SK-N-SH (cell line): ENCODE data around the gene ADCK1.

Experiments
- EP300 ChIP-seq, 2 experiments: IDR thresholded peaks; 2 replicates each; pipeline versions ENCODE4 v1.4.0 to v1.6.1; 2012; ENCODE audit warnings: borderline replicate concordance in 1 of 2, low read depth in 1 of 2, low read length in 1 of 2
- FOXJ3 ChIP-seq: sonication (generic); formaldehyde crosslinking; IDR thresholded peaks from 2 replicates; pipeline ENCODE4 v1.5.1; 2020; ENCODE audit warnings: mild to moderate bottlenecking, missing genetic modification reagents
- POLR2AphosphoS5 ChIP-seq: IDR thresholded peaks from 2 replicates; pipeline ENCODE4 v1.6.1; 2012; ENCODE audit warnings: low read depth, low read length
- SIN3A ChIP-seq: IDR thresholded peaks from 2 replicates; pipeline ENCODE4 v1.6.1; 2012; ENCODE audit warnings: low read depth, mild to moderate bottlenecking, low read length, moderate library complexity, borderline replicate concordance
- YY1 ChIP-seq: IDR thresholded peaks from 2 replicates; pipeline ENCODE4 v1.4.0; 2012; ENCODE audit warnings: low read depth, mild to moderate bottlenecking
- TF ChIP-seq, protein P1 (sequence below): fragments of 150-350 bp; IDR thresholded peaks from 2 replicates; pipeline ENCODE4 v1.6.1; 2017; ENCODE audit warnings: antibody characterized with exemption, low read length, low read depth, borderline replicate concordance
- TF ChIP-seq, protein P2 (sequence below): fragments of 200-600 bp; sonication (generic); IDR thresholded peaks from 2 replicates; pipeline ENCODE4 v1.6.1; 2017; ENCODE audit warnings: antibody characterized with exemption, mild to moderate bottlenecking, moderate library complexity
- TF ChIP-seq, protein P3 (sequence below): IDR thresholded peaks from 2 replicates; pipeline ENCODE4 v1.6.1; 2012; ENCODE audit warnings: mild to moderate bottlenecking, low read depth, low read length, moderate library complexity
- TF ChIP-seq, protein P4 (sequence below): IDR thresholded peaks from 2 replicates; pipeline ENCODE4 v1.4.0; 2012; ENCODE audit warnings: low read depth
- TF ChIP-seq, protein P5 (sequence below): IDR thresholded peaks from 2 replicates; pipeline ENCODE4 v1.4.0; 2012; ENCODE audit warnings: low read depth, borderline replicate concordance

DNA sequence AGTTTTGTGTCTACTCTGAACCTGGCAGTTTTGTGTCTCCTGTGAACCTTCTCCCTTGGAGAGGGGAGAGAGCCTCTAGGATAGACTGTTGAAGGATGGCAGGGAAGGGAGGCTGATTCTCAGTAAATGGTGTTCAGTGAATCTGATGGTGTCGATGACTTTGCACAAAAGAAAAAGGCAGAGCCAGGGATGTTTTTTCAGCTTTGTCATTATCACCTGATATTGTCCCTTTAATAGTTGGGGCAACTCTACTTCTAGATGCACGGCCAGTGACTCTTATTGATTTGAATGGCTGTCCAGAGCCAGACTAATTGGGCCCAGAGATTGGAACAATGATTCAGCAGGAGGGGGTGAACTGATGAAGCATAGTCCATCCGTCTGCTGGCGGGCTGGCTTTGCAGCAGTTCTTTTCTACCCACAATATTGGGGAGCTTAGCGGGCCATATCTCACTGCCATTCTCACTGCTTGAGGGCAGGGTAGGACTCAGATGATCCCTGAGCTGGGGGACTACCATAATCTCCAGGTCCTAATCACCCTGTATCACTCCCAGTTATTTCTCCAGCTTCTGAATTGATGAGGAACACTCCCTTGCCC is 93.1 kb downstream of the ADCK1 start:
- TF ChIP-seq, protein P1, sequence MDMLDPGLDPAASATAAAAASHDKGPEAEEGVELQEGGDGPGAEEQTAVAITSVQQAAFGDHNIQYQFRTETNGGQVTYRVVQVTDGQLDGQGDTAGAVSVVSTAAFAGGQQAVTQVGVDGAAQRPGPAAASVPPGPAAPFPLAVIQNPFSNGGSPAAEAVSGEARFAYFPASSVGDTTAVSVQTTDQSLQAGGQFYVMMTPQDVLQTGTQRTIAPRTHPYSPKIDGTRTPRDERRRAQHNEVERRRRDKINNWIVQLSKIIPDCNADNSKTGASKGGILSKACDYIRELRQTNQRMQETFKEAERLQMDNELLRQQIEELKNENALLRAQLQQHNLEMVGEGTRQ: no peak
- TF ChIP-seq, protein P2, sequence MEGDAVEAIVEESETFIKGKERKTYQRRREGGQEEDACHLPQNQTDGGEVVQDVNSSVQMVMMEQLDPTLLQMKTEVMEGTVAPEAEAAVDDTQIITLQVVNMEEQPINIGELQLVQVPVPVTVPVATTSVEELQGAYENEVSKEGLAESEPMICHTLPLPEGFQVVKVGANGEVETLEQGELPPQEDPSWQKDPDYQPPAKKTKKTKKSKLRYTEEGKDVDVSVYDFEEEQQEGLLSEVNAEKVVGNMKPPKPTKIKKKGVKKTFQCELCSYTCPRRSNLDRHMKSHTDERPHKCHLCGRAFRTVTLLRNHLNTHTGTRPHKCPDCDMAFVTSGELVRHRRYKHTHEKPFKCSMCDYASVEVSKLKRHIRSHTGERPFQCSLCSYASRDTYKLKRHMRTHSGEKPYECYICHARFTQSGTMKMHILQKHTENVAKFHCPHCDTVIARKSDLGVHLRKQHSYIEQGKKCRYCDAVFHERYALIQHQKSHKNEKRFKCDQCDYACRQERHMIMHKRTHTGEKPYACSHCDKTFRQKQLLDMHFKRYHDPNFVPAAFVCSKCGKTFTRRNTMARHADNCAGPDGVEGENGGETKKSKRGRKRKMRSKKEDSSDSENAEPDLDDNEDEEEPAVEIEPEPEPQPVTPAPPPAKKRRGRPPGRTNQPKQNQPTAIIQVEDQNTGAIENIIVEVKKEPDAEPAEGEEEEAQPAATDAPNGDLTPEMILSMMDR: no peak
- TF ChIP-seq, protein P3, sequence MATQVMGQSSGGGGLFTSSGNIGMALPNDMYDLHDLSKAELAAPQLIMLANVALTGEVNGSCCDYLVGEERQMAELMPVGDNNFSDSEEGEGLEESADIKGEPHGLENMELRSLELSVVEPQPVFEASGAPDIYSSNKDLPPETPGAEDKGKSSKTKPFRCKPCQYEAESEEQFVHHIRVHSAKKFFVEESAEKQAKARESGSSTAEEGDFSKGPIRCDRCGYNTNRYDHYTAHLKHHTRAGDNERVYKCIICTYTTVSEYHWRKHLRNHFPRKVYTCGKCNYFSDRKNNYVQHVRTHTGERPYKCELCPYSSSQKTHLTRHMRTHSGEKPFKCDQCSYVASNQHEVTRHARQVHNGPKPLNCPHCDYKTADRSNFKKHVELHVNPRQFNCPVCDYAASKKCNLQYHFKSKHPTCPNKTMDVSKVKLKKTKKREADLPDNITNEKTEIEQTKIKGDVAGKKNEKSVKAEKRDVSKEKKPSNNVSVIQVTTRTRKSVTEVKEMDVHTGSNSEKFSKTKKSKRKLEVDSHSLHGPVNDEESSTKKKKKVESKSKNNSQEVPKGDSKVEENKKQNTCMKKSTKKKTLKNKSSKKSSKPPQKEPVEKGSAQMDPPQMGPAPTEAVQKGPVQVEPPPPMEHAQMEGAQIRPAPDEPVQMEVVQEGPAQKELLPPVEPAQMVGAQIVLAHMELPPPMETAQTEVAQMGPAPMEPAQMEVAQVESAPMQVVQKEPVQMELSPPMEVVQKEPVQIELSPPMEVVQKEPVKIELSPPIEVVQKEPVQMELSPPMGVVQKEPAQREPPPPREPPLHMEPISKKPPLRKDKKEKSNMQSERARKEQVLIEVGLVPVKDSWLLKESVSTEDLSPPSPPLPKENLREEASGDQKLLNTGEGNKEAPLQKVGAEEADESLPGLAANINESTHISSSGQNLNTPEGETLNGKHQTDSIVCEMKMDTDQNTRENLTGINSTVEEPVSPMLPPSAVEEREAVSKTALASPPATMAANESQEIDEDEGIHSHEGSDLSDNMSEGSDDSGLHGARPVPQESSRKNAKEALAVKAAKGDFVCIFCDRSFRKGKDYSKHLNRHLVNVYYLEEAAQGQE: no peak
- no peak for TF ChIP-seq SIN3A
- TF ChIP-seq EP300 (IDR thresholded peaks at IDR 0.05; ENCODE audit: borderline replicate concordance in 1 of 2, low read depth in 1 of 2, low read length in 1 of 2): no peak
- TF ChIP-seq FOXJ3: no peak
- TF ChIP-seq YY1: no peak
- TF ChIP-seq, protein P4, sequence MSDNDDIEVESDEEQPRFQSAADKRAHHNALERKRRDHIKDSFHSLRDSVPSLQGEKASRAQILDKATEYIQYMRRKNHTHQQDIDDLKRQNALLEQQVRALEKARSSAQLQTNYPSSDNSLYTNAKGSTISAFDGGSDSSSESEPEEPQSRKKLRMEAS: no peak
- TF ChIP-seq, protein P5, sequence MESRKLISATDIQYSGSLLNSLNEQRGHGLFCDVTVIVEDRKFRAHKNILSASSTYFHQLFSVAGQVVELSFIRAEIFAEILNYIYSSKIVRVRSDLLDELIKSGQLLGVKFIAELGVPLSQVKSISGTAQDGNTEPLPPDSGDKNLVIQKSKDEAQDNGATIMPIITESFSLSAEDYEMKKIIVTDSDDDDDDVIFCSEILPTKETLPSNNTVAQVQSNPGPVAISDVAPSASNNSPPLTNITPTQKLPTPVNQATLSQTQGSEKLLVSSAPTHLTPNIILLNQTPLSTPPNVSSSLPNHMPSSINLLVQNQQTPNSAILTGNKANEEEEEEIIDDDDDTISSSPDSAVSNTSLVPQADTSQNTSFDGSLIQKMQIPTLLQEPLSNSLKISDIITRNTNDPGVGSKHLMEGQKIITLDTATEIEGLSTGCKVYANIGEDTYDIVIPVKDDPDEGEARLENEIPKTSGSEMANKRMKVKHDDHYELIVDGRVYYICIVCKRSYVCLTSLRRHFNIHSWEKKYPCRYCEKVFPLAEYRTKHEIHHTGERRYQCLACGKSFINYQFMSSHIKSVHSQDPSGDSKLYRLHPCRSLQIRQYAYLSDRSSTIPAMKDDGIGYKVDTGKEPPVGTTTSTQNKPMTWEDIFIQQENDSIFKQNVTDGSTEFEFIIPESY: no peak
- no peak for TF ChIP-seq POLR2AphosphoS5
